Keratinocyte (primary cell): ENCODE measurements around the gene JAZF1.

ENCODE experiments used
- EZH2 ChIP-seq: IDR thresholded peaks from one replicate; pipeline ENCODE4 v1.6.1; 2012; ENCODE audit warnings: inconsistent platforms, mild to moderate bottlenecking, low read length, moderate library complexity
- TF ChIP-seq, protein P1 (sequence below), 3 experiments: IDR thresholded peaks in 1 of 3; conservative IDR thresholded peaks in 1 of 3; optimal IDR thresholded peaks in 1 of 3; 2 replicates in 2 of 3; 3 replicates in 1 of 3; pipeline versions ENCODE3 to v1.5.1; 2011; ENCODE audit warnings: low read length in 3 of 3, mild to moderate bottlenecking in 3 of 3, moderate library complexity in 2 of 3, control low read depth in 1 of 3, inconsistent platforms in 1 of 3; ENCODE audit not compliant: insufficient read depth in 2 of 3; ENCODE audit errors: extremely low read depth in 1 of 3

DNA sequence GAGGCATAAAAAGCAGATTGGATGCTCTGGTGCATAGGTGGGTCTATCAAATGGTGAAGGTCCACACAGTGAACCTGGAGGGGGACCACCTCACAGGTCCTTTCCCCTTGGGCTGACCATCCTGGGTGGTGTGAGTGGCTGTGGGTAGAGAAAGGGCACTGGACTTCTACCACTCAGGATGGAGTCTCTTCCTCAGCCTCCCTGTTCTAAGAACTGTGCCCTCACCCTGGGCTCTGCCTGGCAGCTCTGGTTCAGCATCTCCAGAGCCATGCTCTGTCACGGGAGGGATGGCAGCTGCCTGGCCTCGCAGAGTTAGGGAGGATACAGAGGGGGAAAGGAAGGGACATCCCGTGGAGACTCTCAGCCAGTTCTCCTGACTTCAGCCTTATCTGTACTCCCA lies 318.8 kb downstream of the JAZF1 start:
- TF ChIP-seq, protein P1, sequence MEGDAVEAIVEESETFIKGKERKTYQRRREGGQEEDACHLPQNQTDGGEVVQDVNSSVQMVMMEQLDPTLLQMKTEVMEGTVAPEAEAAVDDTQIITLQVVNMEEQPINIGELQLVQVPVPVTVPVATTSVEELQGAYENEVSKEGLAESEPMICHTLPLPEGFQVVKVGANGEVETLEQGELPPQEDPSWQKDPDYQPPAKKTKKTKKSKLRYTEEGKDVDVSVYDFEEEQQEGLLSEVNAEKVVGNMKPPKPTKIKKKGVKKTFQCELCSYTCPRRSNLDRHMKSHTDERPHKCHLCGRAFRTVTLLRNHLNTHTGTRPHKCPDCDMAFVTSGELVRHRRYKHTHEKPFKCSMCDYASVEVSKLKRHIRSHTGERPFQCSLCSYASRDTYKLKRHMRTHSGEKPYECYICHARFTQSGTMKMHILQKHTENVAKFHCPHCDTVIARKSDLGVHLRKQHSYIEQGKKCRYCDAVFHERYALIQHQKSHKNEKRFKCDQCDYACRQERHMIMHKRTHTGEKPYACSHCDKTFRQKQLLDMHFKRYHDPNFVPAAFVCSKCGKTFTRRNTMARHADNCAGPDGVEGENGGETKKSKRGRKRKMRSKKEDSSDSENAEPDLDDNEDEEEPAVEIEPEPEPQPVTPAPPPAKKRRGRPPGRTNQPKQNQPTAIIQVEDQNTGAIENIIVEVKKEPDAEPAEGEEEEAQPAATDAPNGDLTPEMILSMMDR (optimal IDR thresholded peaks at IDR 0.05 in 1 of 3, IDR thresholded peaks at IDR 0.05 in 1 of 3, conservative IDR thresholded peaks at IDR 0.05 in 1 of 3; ENCODE audit: extremely low read depth in 1 of 3, insufficient read depth in 2 of 3, low read length in 3 of 3): no peak
- no peak for TF ChIP-seq EZH2
